Stimulated activated CD4-positive, alpha-beta T cell treated with anti-CD3 and anti-CD28 coated beads, Interleukin-15, amount 100 ng/mL, for 24 hours (primary cell): Measurements from ENCODE around the gene RAB28.
A peak's percentile ranks its signal among the peaks of the same experiment; 100 is the strongest.

Experiments
- DNase-seq: peaks from one replicate; pipeline ENCODE4 v3.0.0-alpha.2; 2020

RAB28 gene

GRCh38 chr4:13484122-13484748, at the start of gene RAB28:
TSS of gene RAB28 (minus strand) at chr4:13484340.
- DNase-seq = peak; percentile 94

GRCh38 chr4:13531625-13531998, 47.5 kb upstream of the RAB28 start:
- DNase-seq = no peak

- DNase-seq = no peak
These were observed 46.9 kb upstream of the RAB28 start for GRCh38 chr4:13530823-13531624.

- no peak for DNase-seq
These were observed 45.2 kb upstream of the RAB28 start for GRCh38 chr4:13529128-13529919.

GRCh38 chr4:13528821-13529127, 44.6 kb upstream of the RAB28 start:
- DNase-seq = no peak

GRCh38 chr4:13527981-13528820, 44.1 kb upstream of the RAB28 start:
- DNase-seq = no peak

GRCh38 chr4:13527192-13527980, 43.2 kb upstream of the RAB28 start:
- DNase-seq = no peak

- no peak for DNase-seq
These were observed 42.5 kb upstream of the RAB28 start for GRCh38 chr4:13526658-13527057.

GRCh38 chr4:13525606-13526281, 41.6 kb upstream of the RAB28 start:
- DNase-seq = no peak

GRCh38 chr4:13524504-13525243, 40.5 kb upstream of the RAB28 start:
- no peak for DNase-seq

GRCh38 chr4:13523591-13524503, 39.7 kb upstream of the RAB28 start:
- DNase-seq = no peak

- no peak for DNase-seq
These were observed 39.0 kb upstream of the RAB28 start for GRCh38 chr4:13523105-13523477.

- no peak for DNase-seq
These were observed 38.4 kb upstream of the RAB28 start for GRCh38 chr4:13522282-13523104.

GRCh38 chr4:13521047-13521446, 36.9 kb upstream of the RAB28 start:
- no peak for DNase-seq

- DNase-seq = no peak
These were observed 32.2 kb upstream of the RAB28 start for GRCh38 chr4:13516315-13516860.

GRCh38 chr4:13515268-13515667, 31.1 kb upstream of the RAB28 start:
- no peak for DNase-seq

- no peak for DNase-seq
These were observed 30.6 kb upstream of the RAB28 start for GRCh38 chr4:13514722-13515121.

GRCh38 chr4:13511101-13511500, 27.0 kb upstream of the RAB28 start:
- no peak for DNase-seq

- no peak for DNase-seq
These were observed 25.3 kb upstream of the RAB28 start for GRCh38 chr4:13509442-13509841.
